Natural killer cell (primary cell): ENCODE results near the gene RIMKLA. TPM values are rescaled to one million over a fixed set of nuclear protein-coding genes. Genes with fewer than 3 reads are reported as not detected.

Source experiments
- ATAC-seq, 3 donors: fragments of 150-1000 bp in 2 of 3; fragments of 200-7000 bp in 1 of 3; cut with Tn5 transposase; 1 replicate in 1 of 3; 2 replicates in 2 of 3; pipeline ENCODE4 v1.10.0; 2021; ENCODE audit warnings: mild to moderate bottlenecking in 2 of 3, moderate library complexity in 2 of 3
- DNase-seq, 2 donors: peaks; one replicate each; pipeline versions ENCODE4 v3.0.0 to v3.0.0-alpha.2; 2013 to 2021; ENCODE audit warnings: mixed read lengths in 1 of 2
- H3K27ac ChIP-seq: one replicate; pipeline ENCODE4 v1.5.1; 2013; ENCODE audit warnings: mild to moderate bottlenecking, low read length
- H3K27me3 ChIP-seq: one replicate; pipeline ENCODE4 v1.6.1; 2013; ENCODE audit warnings: low read length; ENCODE audit not compliant: control insufficient read depth, insufficient read depth
- H3K36me3 ChIP-seq: one replicate; pipeline ENCODE4 v1.6.1; 2013; ENCODE audit warnings: low read length; ENCODE audit not compliant: control insufficient read depth, insufficient read depth
- H3K4me1 ChIP-seq: one replicate; pipeline ENCODE4 v1.6.1; 2013; ENCODE audit warnings: low read length; ENCODE audit not compliant: control insufficient read depth, insufficient read depth
- H3K4me3 ChIP-seq: one replicate; pipeline ENCODE4 v1.5.1; 2013; ENCODE audit warnings: low read length
- H3K9me3 ChIP-seq: one replicate; pipeline ENCODE4 v1.6.1; 2013; ENCODE audit warnings: low read length; ENCODE audit not compliant: control insufficient read depth, insufficient read depth
- H3K27ac Mint-ChIP-seq, 2 donors: one replicate each; pipeline ENCODE4 v1.8.0; 2022; ENCODE audit warnings: mild to moderate bottlenecking in 2 of 2, mixed read lengths in 2 of 2, moderate library complexity in 1 of 2
- H3K27me3 Mint-ChIP-seq, 2 donors: one replicate each; pipeline ENCODE4 v1.8.0; 2022; ENCODE audit warnings: low read depth in 2 of 2, mixed read lengths in 2 of 2
- H3K36me3 Mint-ChIP-seq: one replicate; pipeline ENCODE4 v1.8.0; 2022; ENCODE audit warnings: mixed read lengths
- H3K4me1 Mint-ChIP-seq, 2 donors: one replicate each; pipeline ENCODE4 v1.8.0; 2022; ENCODE audit warnings: mixed read lengths in 2 of 2
- H3K4me3 Mint-ChIP-seq: one replicate; pipeline ENCODE4 v1.8.0; 2022; ENCODE audit warnings: mild to moderate bottlenecking, moderate library complexity, mixed read lengths
- H3K9me3 Mint-ChIP-seq, 2 donors: one replicate each; pipeline ENCODE4 v1.8.0; 2022; ENCODE audit warnings: mixed read lengths in 2 of 2
- CTCF ChIP-seq: fragments of 200-600 bp; IDR thresholded peaks from one replicate; pipeline ENCODE4 v1.8.0; 2022; ENCODE audit warnings: antibody characterized with exemption
- WGBS: methylation state at CpG from one replicate; pipeline ENCODE4 v1.1.7; 2013; ENCODE audit warnings: missing lambda C conversion rate; ENCODE audit not compliant: insufficient coverage; 5-methylcytosine and 5-hydroxymethylcytosine counted together
- intact Hi-C: fragments of 100-400 bp; cut with micrococcal nuclease; formaldehyde crosslinking; loops from one replicate; pipeline ENCODE4 v1.14.2; 2022
- total RNA-seq, 4 donors: library from RNA; stranded (reverse); fragments of 120-200 nt in 1 of 4; gene quantifications; one replicate each; pipeline versions ENCODE4 v1.2.3 to v1.2.4, GENCODE V29; 2013 to 2022

The RIMKLA gene
- total RNA-seq, 3 donors from 2014 or later (not counting 1 experiment from before 2014, with no cell fraction given): 0.13 to 0.45 (median 0.39) TPM

GRCh38 chr1:42364089-42364488 is 16.5 kb upstream of the RIMKLA start:
- ATAC-seq (no peak), DNase-seq (no peak)
- no peaks in the 10 kb centered on the region for H3K4me1 ChIP-seq
- H3K4me3 ChIP-seq: no peak overlapping the region
- TF ChIP-seq CTCF: no peak
- Mint-ChIP-seq H3K4me3 (no peak overlapping the region), H3K9me3 (no peaks in the 10 kb centered on the region), H3K4me1 (no peaks in the 10 kb centered on the region), H3K27ac (no peak overlapping the region), H3K36me3 (no peaks in the 10 kb centered on the region), H3K27me3 (peaks cover 9 to 39% of the 10 kb centered on the region in 2 donors)
- 89% methylated on average over 5 of the region's 6 CpGs for WGBS
- no peak overlapping the region for H3K27ac ChIP-seq
- no peaks in the 10 kb centered on the region for H3K27me3 ChIP-seq
- intact Hi-C loops: no loop called here
- H3K9me3 ChIP-seq: no peaks in the 10 kb centered on the region
- H3K36me3 ChIP-seq: no peaks in the 10 kb centered on the region

GRCh38 chr1:42364542-42364941 is 16.1 kb upstream of the RIMKLA start:
- Mint-ChIP-seq H3K4me1 (no peaks in the 10 kb centered on the region), H3K27me3 (peaks cover 9 to 40% of the 10 kb centered on the region in 2 donors), H3K27ac (no peak overlapping the region), H3K9me3 (no peaks in the 10 kb centered on the region), H3K36me3 (no peaks in the 10 kb centered on the region), H3K4me3 (no peak overlapping the region)
- TF ChIP-seq CTCF: no peak
- no peaks in the 10 kb centered on the region for H3K9me3 ChIP-seq
- intact Hi-C loops: no loop called here
- no peaks in the 10 kb centered on the region for H3K27me3 ChIP-seq
- no peak overlapping the region for H3K4me3 ChIP-seq
- no peak overlapping the region for H3K27ac ChIP-seq
- DNase-seq: no peak
- ATAC-seq: no peak
- 93% methylated on average over 2 of the region's 2 CpGs for WGBS
- no peaks in the 10 kb centered on the region for H3K36me3 ChIP-seq
- no peaks in the 10 kb centered on the region for H3K4me1 ChIP-seq

- Histone ChIP-seq H3K27ac (no peak overlapping the region), H3K27me3 (no peaks in the 10 kb centered on the region), H3K4me3 (no peak overlapping the region), H3K4me1 (no peaks in the 10 kb centered on the region), H3K36me3 (no peaks in the 10 kb centered on the region), H3K9me3 (no peaks in the 10 kb centered on the region)
- H3K4me3 Mint-ChIP-seq: no peak overlapping the region
- WGBS: 100% methylated on average over 1 of the region's 2 CpGs
- H3K4me1 Mint-ChIP-seq: no peaks in the 10 kb centered on the region
- no peak for DNase-seq
- no peaks in the 10 kb centered on the region for H3K9me3 Mint-ChIP-seq
- intact Hi-C loops: no loop called here
- no peaks in the 10 kb centered on the region for H3K36me3 Mint-ChIP-seq
- ATAC-seq: no peak
- H3K27ac Mint-ChIP-seq: no peak overlapping the region
- H3K27me3 Mint-ChIP-seq: peaks cover 13 to 40% of the 10 kb centered on the region in 2 donors
- no peak for TF ChIP-seq CTCF
Measured at GRCh38 chr1:42365118-42365517, 15.5 kb upstream of the RIMKLA start.

GRCh38 chr1:42368096-42368795 is 12.3 kb upstream of the RIMKLA start:
- no peaks in the 10 kb centered on the region for H3K27me3 ChIP-seq
- Mint-ChIP-seq H3K27ac (no peak overlapping the region), H3K36me3 (no peaks in the 10 kb centered on the region), H3K4me3 (no peak overlapping the region), H3K4me1 (no peaks in the 10 kb centered on the region), H3K9me3 (no peaks in the 10 kb centered on the region), H3K27me3 (peaks cover 21 to 54% of the 10 kb centered on the region in 2 donors)
- no peaks in the 10 kb centered on the region for H3K36me3 ChIP-seq
- WGBS: 87% methylated on average over 7 of the region's 7 CpGs
- intact Hi-C loops: no loop called here
- ATAC-seq (no peak), DNase-seq (no peak)
- H3K27ac ChIP-seq: no peak overlapping the region
- no peaks in the 10 kb centered on the region for H3K9me3 ChIP-seq
- no peaks in the 10 kb centered on the region for H3K4me1 ChIP-seq
- H3K4me3 ChIP-seq: no peak overlapping the region
- TF ChIP-seq CTCF: no peak
